Neural progenitor cell (in vitro differentiated cells): Measurements from ENCODE around the gene BIRC7. TPM values are rescaled to one million over a fixed set of nuclear protein-coding genes. Genes with fewer than 3 reads are reported as not detected.

ENCODE experiments used
- DNase-seq: peaks from one replicate; pipeline ENCODE4 v3.0.0-alpha.2; 2016; ENCODE audit warnings: low spot score
- H2AFZ ChIP-seq: fragments of 200-600 bp; sonication (generic); replicated peaks from 2 replicates; pipeline ENCODE4 v1.6.1; 2016; ENCODE audit warnings: antibody characterized with exemption
- H3F3A ChIP-seq: fragments of 200-600 bp; sonication (generic); 2 replicates; pipeline ENCODE4 v1.6.1; 2016; ENCODE audit warnings: antibody characterized with exemption, low read depth
- H3K27ac ChIP-seq: fragments of 200-600 bp; sonication (generic); 2 replicates; pipeline ENCODE4 v1.5.1; 2016; ENCODE audit warnings: mild to moderate bottlenecking
- H3K27me3 ChIP-seq: fragments of 200-600 bp; sonication (generic); 2 replicates; pipeline ENCODE4 v1.6.1; 2016; ENCODE audit warnings: mild to moderate bottlenecking, moderate library complexity
- H3K36me3 ChIP-seq: fragments of 200-600 bp; sonication (generic); 2 replicates; pipeline ENCODE4 v1.5.1; 2016
- H3K4me1 ChIP-seq: fragments of 200-600 bp; sonication (generic); 2 replicates; pipeline ENCODE4 v1.6.1; 2016; ENCODE audit warnings: mixed run types
- H3K4me2 ChIP-seq: fragments of 200-600 bp; sonication (generic); 2 replicates; pipeline ENCODE4 v1.6.1; 2016
- H3K4me3 ChIP-seq: fragments of 200-600 bp; sonication (generic); 2 replicates; pipeline ENCODE4 v1.5.1; 2016
- H3K79me2 ChIP-seq: fragments of 200-600 bp; sonication (generic); 2 replicates; pipeline ENCODE4 v1.6.1; 2016; ENCODE audit warnings: low read depth
- H3K9ac ChIP-seq: fragments of 200-600 bp; sonication (generic); 2 replicates; pipeline ENCODE4 v1.6.1; 2016
- H3K9me3 ChIP-seq: fragments of 200-600 bp; sonication (generic); 2 replicates; pipeline ENCODE4 v1.5.1; 2016; ENCODE audit warnings: low read depth
- H4K20me1 ChIP-seq: fragments of 200-600 bp; sonication (generic); 2 replicates; pipeline ENCODE4 v1.6.1; 2016; ENCODE audit warnings: low read depth
- H3K27ac Mint-ChIP-seq: 3 replicates; pipeline ENCODE4 v1.8.0; 2021; ENCODE audit warnings: mixed read lengths
- H3K27me3 Mint-ChIP-seq: 2 replicates; pipeline ENCODE4 v1.8.0; 2022; ENCODE audit warnings: low read depth, mild to moderate bottlenecking, inconsistent platforms, moderate library complexity, mixed read lengths; ENCODE audit not compliant: insufficient read depth
- H3K36me3 Mint-ChIP-seq: 3 replicates; pipeline ENCODE4 v1.8.0; 2021; ENCODE audit warnings: mixed read lengths
- H3K4me1 Mint-ChIP-seq: 3 replicates; pipeline ENCODE4 v1.8.0; 2021; ENCODE audit warnings: mixed read lengths
- H3K4me3 Mint-ChIP-seq: 3 replicates; pipeline ENCODE4 v1.8.0; 2021; ENCODE audit warnings: mild to moderate bottlenecking, moderate library complexity, mixed read lengths
- H3K9me3 Mint-ChIP-seq: 3 replicates; pipeline ENCODE4 v1.8.0; 2020; ENCODE audit warnings: mixed read lengths
- CTCF ChIP-seq: fragments of 200-600 bp; sonication (generic); IDR thresholded peaks from 2 replicates; pipeline ENCODE4 v1.5.1; 2017; ENCODE audit warnings: antibody characterized with exemption, mild to moderate bottlenecking
- EZH2 ChIP-seq: fragments of 200-600 bp; sonication (generic); IDR thresholded peaks from 2 replicates; pipeline ENCODE4 v1.6.1; 2017; ENCODE audit warnings: antibody characterized with exemption, mild to moderate bottlenecking, moderate library complexity
- EZH2phosphoT487 ChIP-seq: fragments of 200-600 bp; sonication (generic); IDR thresholded peaks from 2 replicates; pipeline ENCODE4 v1.6.1; 2017; ENCODE audit warnings: antibody characterized with exemption
- total RNA-seq: library from RNA; depleted of rRNA; stranded (reverse); fragments of >200 nt; gene quantifications from 2 replicates; pipeline ENCODE4 v1.2.3, GENCODE V29; 2015; ENCODE audit warnings: low replicate concordance

BIRC7 gene
- total RNA-seq, 1 donor from 2014 or later, result not detected

DNA sequence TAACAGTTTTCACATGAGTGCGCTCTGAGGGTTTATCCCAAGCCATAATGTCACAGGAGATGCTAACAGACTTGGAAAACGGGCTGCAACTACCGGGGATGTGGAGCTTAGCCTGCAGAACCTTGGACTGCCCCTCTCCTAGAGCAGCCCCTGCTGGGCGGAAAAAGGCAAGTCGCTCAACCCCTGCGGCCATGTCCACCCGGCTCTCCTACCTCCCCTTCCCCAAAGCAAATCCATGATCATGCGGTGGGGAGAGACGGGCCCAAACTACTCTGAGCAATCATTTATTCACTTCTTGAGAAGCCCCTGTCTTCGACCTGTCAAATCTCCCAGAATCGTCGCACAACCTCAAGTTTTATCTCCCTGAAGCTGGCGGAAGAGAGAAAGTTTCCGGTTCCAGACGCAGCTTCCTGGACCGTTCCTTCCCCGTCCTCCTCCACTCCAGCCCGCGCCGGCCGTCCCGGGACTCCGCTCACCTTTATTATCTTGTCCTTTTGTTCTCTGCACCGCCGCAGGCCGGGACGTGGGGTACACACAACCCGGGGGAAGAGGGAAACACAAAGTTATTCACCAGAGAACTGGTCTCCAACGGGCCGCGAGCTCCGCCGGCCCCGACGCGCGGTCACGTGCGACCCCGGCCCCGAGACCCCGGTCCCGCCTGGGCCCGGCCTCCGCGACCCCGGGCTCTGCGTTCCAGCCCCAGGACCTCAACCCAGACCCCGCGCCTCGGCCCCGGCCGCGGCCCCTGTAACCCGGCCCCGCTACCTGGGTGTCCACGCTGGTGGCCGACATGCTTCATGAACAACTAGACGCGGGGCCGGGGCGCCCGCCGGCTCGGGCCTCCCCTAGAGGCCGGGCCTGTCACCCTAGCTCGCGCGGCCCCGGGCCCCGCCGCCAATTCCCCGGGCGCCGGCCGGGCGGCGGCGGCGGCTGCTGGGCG is 20.3 kb upstream of the BIRC7 start:
- Histone ChIP-seq H3K9ac (peak overlapping the region; percentile 86), H3K9me3 (no peaks in the 10 kb centered on the region), H4K20me1 (peaks cover 52% of the 10 kb centered on the region), H2AFZ (peak overlapping the region; percentile 40), H3F3A (peaks cover 9% of the 10 kb centered on the region), H3K4me2 (peak overlapping the region; percentile 93), H3K27me3 (no peaks in the 10 kb centered on the region), H3K27ac (no peak overlapping the region), H3K4me3 (peak overlapping the region; percentile 98), H3K36me3 (peaks cover 6% of the 10 kb centered on the region), H3K79me2 (peaks cover 53% of the 10 kb centered on the region), H3K4me1 (peaks cover 12% of the 10 kb centered on the region)
- peak; percentile 54 for DNase-seq
- peaks cover 4% of the 10 kb centered on the region for H3K27me3 Mint-ChIP-seq
- TF ChIP-seq EZH2phosphoT487, result no peak
- no peak for TF ChIP-seq EZH2
- peak; percentile 44 for TF ChIP-seq CTCF
- H3K9me3 Mint-ChIP-seq, result no peaks in the 10 kb centered on the region
- H3K27ac Mint-ChIP-seq, result peak overlapping the region; percentile 76
- H3K36me3 Mint-ChIP-seq, result peaks cover 25% of the 10 kb centered on the region
- H3K4me1 Mint-ChIP-seq, result peaks cover 37% of the 10 kb centered on the region
- H3K4me3 Mint-ChIP-seq, result peak overlapping the region; percentile 96

DNA sequence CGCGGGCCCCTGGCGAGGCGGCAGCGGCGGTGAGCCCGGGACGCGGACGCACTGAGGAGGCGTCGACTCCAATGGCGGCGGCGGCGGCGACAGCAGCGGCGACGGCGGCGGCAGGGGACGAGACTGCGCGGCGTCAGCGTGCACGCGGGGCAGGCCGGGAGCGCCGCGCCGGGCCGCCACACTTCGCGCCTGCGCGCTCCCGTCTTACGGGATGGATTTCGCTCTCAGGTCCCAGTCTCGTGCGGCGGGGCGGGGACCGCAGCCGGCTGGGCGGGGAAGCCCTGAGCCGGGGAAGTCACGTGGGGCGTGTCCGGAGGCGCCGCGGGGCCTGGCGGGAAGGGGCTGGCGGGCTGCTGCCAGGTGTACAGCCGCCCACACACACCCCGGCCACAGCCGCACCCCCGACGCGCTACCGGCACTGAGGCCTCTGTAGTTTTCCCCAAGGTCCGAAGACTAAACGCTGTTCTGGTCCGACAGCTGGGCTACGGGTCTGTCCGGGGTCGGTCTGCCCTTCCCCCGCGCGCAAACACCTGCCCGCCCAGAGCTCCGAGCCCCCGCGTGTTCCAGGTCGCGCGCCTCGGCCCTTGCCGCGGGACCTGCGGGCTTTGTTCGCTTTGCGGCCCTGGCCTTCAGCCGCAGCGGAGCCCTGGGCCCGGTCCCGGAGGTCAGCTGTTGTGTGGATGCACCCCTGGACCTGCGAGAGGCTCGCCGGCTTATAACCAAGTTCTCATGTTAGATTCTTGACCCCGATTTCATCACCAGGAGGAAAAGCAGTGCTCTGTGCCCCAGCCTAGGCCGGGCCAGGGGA is 19.5 kb upstream of the BIRC7 start, which contains the start of gene YTHDF1:
YTHDF1 (minus strand) TSS at position 91 of the 808 bp plus-strand sequence. CDS start 239 bp downstream, outside the sequence.
- H3K36me3 Mint-ChIP-seq, result peaks cover 22% of the 10 kb centered on the region
- Histone ChIP-seq H3K4me2 (peak within 1 kb of the TSS; percentile 97), H2AFZ (peak within 1 kb of the TSS; percentile 62), H3K36me3 (peaks cover 6% of the 10 kb centered on the region), H3K4me1 (peaks cover 12% of the 10 kb centered on the region), H3F3A (peaks cover 9% of the 10 kb centered on the region), H3K9me3 (no peaks in the 10 kb centered on the region), H4K20me1 (peaks cover 43% of the 10 kb centered on the region), H3K27me3 (peaks cover 7% of the 10 kb centered on the region), H3K79me2 (peaks cover 45% of the 10 kb centered on the region), H3K4me3 (peak within 1 kb of the TSS; percentile 98), H3K9ac (peak within 1 kb of the TSS; percentile 86), H3K27ac (no peak within 1 kb of the TSS)
- H3K27me3 Mint-ChIP-seq, result peaks cover 6% of the 10 kb centered on the region
- H3K9me3 Mint-ChIP-seq, result no peaks in the 10 kb centered on the region
- H3K4me1 Mint-ChIP-seq, result peaks cover 38% of the 10 kb centered on the region
- TF ChIP-seq EZH2, result no peak
- no peak for TF ChIP-seq EZH2phosphoT487
- DNase-seq, result peak; percentile 99
- peak within 1 kb of the TSS; percentile 96 for H3K4me3 Mint-ChIP-seq
- peak within 1 kb of the TSS; percentile 92 for H3K27ac Mint-ChIP-seq

DNA sequence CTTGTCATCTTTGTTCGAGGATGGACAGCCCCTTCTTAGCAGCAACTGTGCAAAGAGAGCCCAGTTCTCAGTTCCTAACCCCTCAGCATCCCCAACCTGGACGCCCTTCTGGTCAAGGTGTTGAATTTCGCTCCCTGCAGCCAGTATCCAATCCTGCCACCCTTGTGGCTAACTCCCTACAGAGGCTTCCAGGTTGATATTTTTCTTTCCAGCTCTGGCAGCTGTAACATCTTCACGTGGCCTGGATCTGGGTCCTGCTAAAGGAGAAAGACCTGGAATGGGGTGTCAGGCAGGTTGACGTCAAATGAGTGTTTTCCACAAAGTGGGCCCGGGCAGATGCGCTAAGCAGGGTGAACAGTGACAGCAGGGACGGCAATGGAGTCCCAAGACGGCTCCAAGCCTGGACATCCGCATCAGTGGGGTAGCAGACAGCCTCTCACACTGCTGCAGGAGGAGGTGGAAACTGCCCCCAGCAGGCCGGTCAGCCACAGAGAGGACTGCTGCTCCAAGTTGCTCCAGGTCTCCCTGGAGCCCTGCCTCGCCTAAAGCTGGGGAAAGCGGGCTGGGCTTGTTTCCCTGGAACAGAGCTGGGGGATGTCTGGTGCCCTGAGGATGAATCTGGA is 18.7 kb upstream of the BIRC7 start:
- Histone ChIP-seq H3K4me1 (peaks cover 12% of the 10 kb centered on the region), H3K27ac (no peak overlapping the region), H3K36me3 (peaks cover 6% of the 10 kb centered on the region), H4K20me1 (peaks cover 36% of the 10 kb centered on the region), H3K9ac (peak overlapping the region; percentile 6), H3K79me2 (peaks cover 37% of the 10 kb centered on the region), H3F3A (peaks cover 9% of the 10 kb centered on the region), H3K9me3 (no peaks in the 10 kb centered on the region), H3K4me2 (peak overlapping the region; percentile 97), H3K27me3 (peaks cover 7% of the 10 kb centered on the region), H3K4me3 (peak overlapping the region; percentile 98), H2AFZ (peak overlapping the region; percentile 62)
- H3K27ac Mint-ChIP-seq, result peak overlapping the region; percentile 92
- H3K36me3 Mint-ChIP-seq, result peaks cover 20% of the 10 kb centered on the region
- TF ChIP-seq EZH2, result no peak
- TF ChIP-seq CTCF, result no peak
- TF ChIP-seq EZH2phosphoT487, result no peak
- peaks cover 9% of the 10 kb centered on the region for H3K27me3 Mint-ChIP-seq
- H3K9me3 Mint-ChIP-seq, result no peaks in the 10 kb centered on the region
- peak overlapping the region; percentile 90 for H3K4me3 Mint-ChIP-seq
- DNase-seq, result peak; percentile 35
- H3K4me1 Mint-ChIP-seq, result peaks cover 36% of the 10 kb centered on the region
